Chondrocyte (in vitro differentiated cells): ENCODE results near the gene HS6ST2. TPM values are rescaled to one million over a fixed set of nuclear protein-coding genes. Genes with fewer than 3 reads are reported as not detected.

ENCODE experiments used
- DNase-seq: peaks from one replicate; pipeline ENCODE4 v3.0.0; 2021; ENCODE audit warnings: mixed read lengths, low spot score
- H3K27ac Mint-ChIP-seq: one replicate; pipeline ENCODE4 v1.8.0; 2021; ENCODE audit warnings: mild to moderate bottlenecking, moderate library complexity, mixed read lengths; ENCODE audit not compliant: unreplicated experiment
- H3K27me3 Mint-ChIP-seq: 2 replicates; pipeline ENCODE4 v1.8.0; 2021; ENCODE audit warnings: low read depth, mixed read lengths
- H3K36me3 Mint-ChIP-seq: 2 replicates; pipeline ENCODE4 v1.8.0; 2021; ENCODE audit warnings: low read depth, mixed read lengths
- H3K4me1 Mint-ChIP-seq: 2 replicates; pipeline ENCODE4 v1.8.0; 2021; ENCODE audit warnings: low read depth, mild to moderate bottlenecking, mixed read lengths
- H3K4me3 Mint-ChIP-seq: one replicate; pipeline ENCODE4 v1.8.0; 2021; ENCODE audit warnings: mild to moderate bottlenecking, moderate library complexity, mixed read lengths; ENCODE audit not compliant: unreplicated experiment
- H3K9me3 Mint-ChIP-seq: 2 replicates; pipeline ENCODE4 v1.8.0; 2021; ENCODE audit warnings: low read depth, mixed read lengths
- CTCF ChIP-seq: fragments of 200-600 bp; sonication (generic); IDR thresholded peaks from 2 replicates; pipeline ENCODE4 v1.5.0; 2021; ENCODE audit warnings: antibody characterized with exemption, mild to moderate bottlenecking, moderate library complexity
- total RNA-seq: library from RNA; stranded (reverse); gene quantifications from 3 replicates; pipeline ENCODE4 v1.2.1, GENCODE V29; 2021

The HS6ST2 gene
- total RNA-seq, 1 donor from 2014 or later: 1.9 TPM

- DNase-seq: no peak
- no peak overlapping the region for H3K4me3 Mint-ChIP-seq
- H3K36me3 Mint-ChIP-seq: no peaks in the 10 kb centered on the region
- H3K4me1 Mint-ChIP-seq: peaks cover 2% of the 10 kb centered on the region
- no peaks in the 10 kb centered on the region for H3K9me3 Mint-ChIP-seq
- no peak overlapping the region for H3K27ac Mint-ChIP-seq
- no peak for TF ChIP-seq CTCF
- no peaks in the 10 kb centered on the region for H3K27me3 Mint-ChIP-seq
These were observed 207.9 kb downstream of the HS6ST2 start for GRCh38 chrX:132750331-132751062.

GRCh38 chrX:132749406-132749805, 209.0 kb downstream of the HS6ST2 start:
- Mint-ChIP-seq H3K9me3 (no peaks in the 10 kb centered on the region), H3K27ac (no peak overlapping the region), H3K4me3 (no peak overlapping the region), H3K4me1 (peaks cover 2% of the 10 kb centered on the region), H3K27me3 (no peaks in the 10 kb centered on the region), H3K36me3 (no peaks in the 10 kb centered on the region)
- DNase-seq: no peak
- TF ChIP-seq CTCF: no peak

- Mint-ChIP-seq H3K4me1 (peaks cover 2% of the 10 kb centered on the region), H3K27me3 (no peaks in the 10 kb centered on the region), H3K9me3 (no peaks in the 10 kb centered on the region), H3K4me3 (no peak overlapping the region), H3K27ac (no peak overlapping the region), H3K36me3 (no peaks in the 10 kb centered on the region)
- no peak for DNase-seq
- TF ChIP-seq CTCF: no peak
These were observed 209.5 kb downstream of the HS6ST2 start for GRCh38 chrX:132748909-132749308.

- no peaks in the 10 kb centered on the region for H3K36me3 Mint-ChIP-seq
- no peaks in the 10 kb centered on the region for H3K27me3 Mint-ChIP-seq
- no peak overlapping the region for H3K4me3 Mint-ChIP-seq
- no peak overlapping the region for H3K27ac Mint-ChIP-seq
- no peak for DNase-seq
- TF ChIP-seq CTCF: no peak
- peaks cover 2% of the 10 kb centered on the region for H3K4me1 Mint-ChIP-seq
- no peaks in the 10 kb centered on the region for H3K9me3 Mint-ChIP-seq
These were observed 210.2 kb downstream of the HS6ST2 start for GRCh38 chrX:132748268-132748667.

- Mint-ChIP-seq H3K4me3 (no peak overlapping the region), H3K4me1 (no peaks in the 10 kb centered on the region)
These were observed 212.8 kb downstream of the HS6ST2 start for GRCh38 chrX:132745593-132745992.

More at GRCh38 chrX:132745593-132745992, 212.8 kb downstream of the HS6ST2 start:
- Mint-ChIP-seq H3K27me3 (no peaks in the 10 kb centered on the region), H3K36me3 (no peaks in the 10 kb centered on the region), H3K9me3 (no peaks in the 10 kb centered on the region), H3K27ac (no peak overlapping the region)
- no peak for DNase-seq
- TF ChIP-seq CTCF: no peak
